ENCODE data around the gene CRISPLD2. TPM values are rescaled to one million over a fixed set of nuclear protein-coding genes. Genes with fewer than 3 reads are reported as not detected.
A peak's percentile ranks its signal among the peaks of the same experiment; 100 is the strongest.

The CRISPLD2 gene
- total RNA-seq, 2 donors from 2014 or later: 0.43 to 1.7 TPM

DNA sequence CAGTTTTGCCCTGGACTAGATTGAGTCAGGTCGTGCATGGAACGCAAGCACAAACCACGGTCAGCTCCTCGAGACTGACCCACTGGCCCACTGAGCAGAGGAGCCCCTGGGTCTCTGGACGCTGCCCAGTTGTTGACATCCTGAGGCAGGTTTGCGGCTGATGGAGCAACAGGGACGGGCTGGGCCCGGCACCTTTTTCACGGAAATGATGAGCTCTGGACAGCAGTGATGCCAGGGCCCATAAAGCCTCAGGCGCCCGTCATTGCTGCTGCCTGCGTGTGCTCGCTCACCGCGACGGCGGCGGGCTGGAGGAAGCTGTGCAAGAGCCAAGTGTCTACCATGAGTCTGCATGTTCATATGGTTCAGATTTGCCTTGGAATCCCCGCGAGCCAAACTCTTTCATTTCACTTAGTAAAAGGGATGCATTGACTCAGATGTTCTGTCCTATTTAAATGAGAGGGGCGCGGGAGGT lies 30.8 kb upstream of the CRISPLD2 start:
- Mint-ChIP-seq H3K27me3 (no peaks in the 10 kb centered on the region), H3K4me3 (no peak overlapping the region), H3K4me1 (ENCODE audit: low read depth in 2 of 2) (no peaks in the 10 kb centered on the region), H3K9me3 (no peaks in the 10 kb centered on the region), H3K36me3 (no peaks in the 10 kb centered on the region), H3K27ac (no peak overlapping the region)
- peak; percentile 40 for DNase-seq (ENCODE audit: low spot score)
- no peak for ATAC-seq

DNA sequence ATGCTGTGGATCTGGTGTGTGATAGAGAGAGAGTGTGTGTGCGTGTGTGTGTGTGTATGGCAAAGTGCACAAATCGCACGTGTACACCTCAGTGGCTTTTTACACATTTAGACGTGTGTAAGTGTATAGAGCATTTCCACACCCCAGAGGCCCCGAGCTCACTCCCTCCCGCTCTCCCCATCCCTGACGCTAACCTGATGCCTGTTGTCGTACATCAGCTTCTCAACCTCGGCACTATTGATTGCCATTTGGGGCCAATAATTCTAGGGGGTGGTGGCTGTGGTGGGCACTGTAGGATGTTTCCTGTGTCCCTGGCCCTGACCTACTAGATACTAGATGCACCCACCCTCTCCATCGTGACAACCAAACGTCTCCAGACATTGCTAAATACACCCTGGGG lies 30.4 kb upstream of the CRISPLD2 start:
- H3K36me3 Mint-ChIP-seq: no peaks in the 10 kb centered on the region
- H3K27me3 Mint-ChIP-seq: no peaks in the 10 kb centered on the region
- no peak overlapping the region for H3K4me3 Mint-ChIP-seq
- no peaks in the 10 kb centered on the region for H3K4me1 Mint-ChIP-seq (ENCODE audit: low read depth in 2 of 2)
- DNase-seq (ENCODE audit: low spot score): peak; percentile 28
- no peaks in the 10 kb centered on the region for H3K9me3 Mint-ChIP-seq
- H3K27ac Mint-ChIP-seq: no peak overlapping the region
- ATAC-seq: peak; percentile 21 to 26

DNA sequence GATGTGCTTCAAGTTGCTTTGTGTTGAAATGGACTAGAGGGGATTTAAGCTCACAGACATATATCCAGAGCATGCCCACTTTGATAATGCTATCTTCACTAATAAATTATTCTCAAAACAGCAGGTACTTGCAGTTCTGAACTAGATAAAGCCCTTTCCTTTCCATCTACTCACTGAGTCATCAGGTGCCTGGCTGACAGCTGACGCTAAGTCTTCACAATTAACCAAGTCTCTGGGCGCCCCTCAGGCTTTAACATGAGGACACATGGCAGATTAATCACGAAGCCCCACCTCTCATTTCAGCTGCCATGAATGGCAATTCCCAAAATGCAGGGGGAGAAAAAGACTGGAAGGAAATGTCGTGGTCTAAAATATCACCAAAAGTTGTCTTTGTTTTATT lies 29.5 kb upstream of the CRISPLD2 start:
- Mint-ChIP-seq H3K4me3 (no peak overlapping the region), H3K27ac (no peak overlapping the region), H3K27me3 (no peaks in the 10 kb centered on the region), H3K36me3 (no peaks in the 10 kb centered on the region), H3K9me3 (no peaks in the 10 kb centered on the region), H3K4me1 (ENCODE audit: low read depth in 2 of 2) (no peaks in the 10 kb centered on the region)
- DNase-seq (ENCODE audit: low spot score) (peak; percentile 1), ATAC-seq (no peak)

DNA sequence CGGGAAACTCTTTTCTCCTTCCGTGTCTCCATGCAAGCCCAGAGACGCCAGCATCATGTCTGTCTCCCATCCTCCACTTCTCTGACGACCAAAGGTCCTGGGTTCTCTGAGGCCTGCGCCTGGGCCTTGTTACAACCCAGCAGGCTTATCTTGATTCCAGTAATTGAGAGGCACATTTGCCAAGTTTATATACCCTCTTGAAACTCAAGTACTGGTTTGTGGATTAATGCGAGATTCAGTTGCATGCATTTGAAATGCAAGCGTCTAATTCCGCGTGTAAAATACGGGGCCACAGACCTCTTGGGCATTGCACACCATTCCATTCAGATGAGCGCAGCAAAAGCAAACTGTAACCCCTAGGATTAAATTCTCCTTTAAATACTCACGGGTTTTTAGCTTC lies 28.7 kb upstream of the CRISPLD2 start:
- no peak overlapping the region for H3K4me3 Mint-ChIP-seq
- H3K36me3 Mint-ChIP-seq: no peaks in the 10 kb centered on the region
- no peaks in the 10 kb centered on the region for H3K9me3 Mint-ChIP-seq
- no peak overlapping the region for H3K27ac Mint-ChIP-seq
- H3K4me1 Mint-ChIP-seq (ENCODE audit: low read depth in 2 of 2): no peaks in the 10 kb centered on the region
- DNase-seq (ENCODE audit: low spot score): peak; percentile 18
- no peaks in the 10 kb centered on the region for H3K27me3 Mint-ChIP-seq
- no peak for ATAC-seq

DNA sequence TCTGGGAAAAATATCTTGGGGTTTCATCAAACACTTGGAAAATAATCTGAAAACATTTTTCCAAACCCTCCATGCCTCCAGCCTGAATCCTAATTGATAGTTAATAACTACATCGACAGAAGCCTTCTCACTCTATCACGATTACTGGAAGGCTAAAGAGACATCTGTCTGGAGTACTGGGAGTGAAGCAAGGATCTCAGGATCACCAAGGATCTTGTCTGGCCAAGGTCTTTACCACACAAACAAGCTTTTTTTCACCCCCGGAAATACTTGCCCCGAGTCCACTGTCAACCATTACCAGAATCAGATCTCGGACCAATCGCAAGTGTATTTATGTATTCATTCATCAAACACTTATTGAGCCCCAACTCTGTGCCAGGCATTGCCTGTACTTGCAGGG lies 28.3 kb upstream of the CRISPLD2 start:
- Mint-ChIP-seq H3K27me3 (no peaks in the 10 kb centered on the region), H3K9me3 (no peaks in the 10 kb centered on the region), H3K4me3 (no peak overlapping the region), H3K4me1 (ENCODE audit: low read depth in 2 of 2) (no peaks in the 10 kb centered on the region), H3K27ac (no peak overlapping the region), H3K36me3 (no peaks in the 10 kb centered on the region)
- DNase-seq (ENCODE audit: low spot score) (no peak), ATAC-seq (no peak)

DNA sequence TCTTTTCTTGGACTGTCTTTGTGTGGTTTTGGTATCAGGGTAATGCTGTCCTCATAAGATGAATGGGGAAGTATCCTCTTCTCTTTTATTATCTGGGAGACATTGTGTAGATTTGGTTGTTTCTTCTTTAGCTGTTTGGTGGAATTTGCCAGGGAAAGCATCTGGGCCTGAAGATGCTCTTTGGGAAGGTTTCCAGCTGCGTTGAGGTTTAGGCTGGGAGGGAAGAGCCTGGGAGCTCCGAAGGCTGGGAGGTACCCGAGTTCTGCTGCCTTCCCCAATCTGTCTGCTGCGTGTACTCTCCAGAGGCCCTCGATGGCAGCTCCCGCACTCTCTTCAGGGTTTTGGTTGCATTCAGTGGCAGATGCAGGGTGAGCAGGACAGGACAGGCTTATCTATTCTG lies 25.6 kb upstream of the CRISPLD2 start:
- Mint-ChIP-seq H3K36me3 (no peaks in the 10 kb centered on the region), H3K4me1 (ENCODE audit: low read depth in 2 of 2) (no peaks in the 10 kb centered on the region), H3K27ac (no peak overlapping the region), H3K9me3 (no peaks in the 10 kb centered on the region), H3K27me3 (no peaks in the 10 kb centered on the region), H3K4me3 (no peak overlapping the region)
- ATAC-seq (no peak), DNase-seq (ENCODE audit: low spot score) (no peak)

DNA sequence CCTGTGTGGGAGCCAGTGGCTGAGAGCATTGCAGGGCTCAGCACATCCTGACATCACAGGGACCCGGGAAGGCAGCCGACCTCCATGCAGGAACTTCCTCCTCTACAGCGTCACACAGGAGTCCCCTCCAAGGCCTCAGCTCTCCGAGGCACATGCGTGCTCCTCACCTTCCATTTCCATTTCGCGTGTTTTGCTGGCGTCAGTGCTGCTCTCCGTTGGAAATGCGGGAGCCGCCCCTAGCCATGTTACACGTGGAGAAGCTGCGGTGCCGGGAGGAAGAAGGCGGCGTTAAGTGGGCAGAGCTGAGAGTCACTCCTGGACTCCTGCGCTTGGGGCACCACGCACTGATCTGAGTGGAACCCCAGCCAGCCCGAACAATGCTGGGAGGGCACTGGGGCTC lies 25.2 kb upstream of the CRISPLD2 start:
- Mint-ChIP-seq H3K4me1 (ENCODE audit: low read depth in 2 of 2) (no peaks in the 10 kb centered on the region), H3K36me3 (no peaks in the 10 kb centered on the region), H3K27ac (no peak overlapping the region), H3K4me3 (no peak overlapping the region), H3K9me3 (no peaks in the 10 kb centered on the region), H3K27me3 (no peaks in the 10 kb centered on the region)
- no peak for ATAC-seq
- DNase-seq (ENCODE audit: low spot score): peak; percentile 49

DNA sequence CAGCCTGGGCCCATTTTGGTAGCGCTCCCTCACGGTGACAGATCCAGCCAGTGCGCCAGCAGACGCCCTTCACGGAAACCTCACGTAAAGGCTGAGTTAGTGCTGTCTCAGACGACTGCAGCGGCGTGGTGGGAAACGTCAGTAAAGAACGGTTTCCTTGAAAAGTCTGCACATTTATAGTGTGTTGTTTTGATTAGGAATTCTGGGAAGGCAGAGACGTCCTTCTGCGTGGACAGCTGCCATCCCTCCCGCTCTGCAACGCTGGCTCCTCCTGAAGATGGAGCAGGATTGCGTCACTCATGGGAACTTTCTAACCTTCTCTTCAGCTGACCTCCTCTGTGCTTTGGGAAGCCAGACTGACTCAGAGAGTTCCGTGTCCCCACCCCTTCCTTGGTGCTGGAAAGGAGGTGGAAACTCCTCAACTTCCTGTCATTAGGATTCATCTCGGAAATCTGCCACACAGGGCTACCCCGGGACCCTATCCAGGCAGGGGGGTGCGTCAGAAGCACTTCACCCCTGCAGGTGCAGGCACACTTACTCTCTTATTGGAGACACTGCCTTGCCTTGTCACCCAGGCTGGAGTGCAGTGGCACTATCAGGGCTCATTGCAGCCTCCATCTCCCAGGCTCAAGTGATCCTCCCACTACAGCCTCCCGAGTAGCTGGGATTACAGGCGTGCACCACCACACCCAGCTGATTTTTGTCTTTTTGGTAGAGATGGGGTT lies 24.3 kb upstream of the CRISPLD2 start:
- Mint-ChIP-seq H3K4me1 (ENCODE audit: low read depth in 2 of 2) (no peaks in the 10 kb centered on the region), H3K27ac (no peak overlapping the region), H3K27me3 (no peaks in the 10 kb centered on the region), H3K4me3 (no peak overlapping the region), H3K9me3 (no peaks in the 10 kb centered on the region), H3K36me3 (no peaks in the 10 kb centered on the region)
- ATAC-seq (no peak), DNase-seq (ENCODE audit: low spot score) (peak; percentile 35)

DNA sequence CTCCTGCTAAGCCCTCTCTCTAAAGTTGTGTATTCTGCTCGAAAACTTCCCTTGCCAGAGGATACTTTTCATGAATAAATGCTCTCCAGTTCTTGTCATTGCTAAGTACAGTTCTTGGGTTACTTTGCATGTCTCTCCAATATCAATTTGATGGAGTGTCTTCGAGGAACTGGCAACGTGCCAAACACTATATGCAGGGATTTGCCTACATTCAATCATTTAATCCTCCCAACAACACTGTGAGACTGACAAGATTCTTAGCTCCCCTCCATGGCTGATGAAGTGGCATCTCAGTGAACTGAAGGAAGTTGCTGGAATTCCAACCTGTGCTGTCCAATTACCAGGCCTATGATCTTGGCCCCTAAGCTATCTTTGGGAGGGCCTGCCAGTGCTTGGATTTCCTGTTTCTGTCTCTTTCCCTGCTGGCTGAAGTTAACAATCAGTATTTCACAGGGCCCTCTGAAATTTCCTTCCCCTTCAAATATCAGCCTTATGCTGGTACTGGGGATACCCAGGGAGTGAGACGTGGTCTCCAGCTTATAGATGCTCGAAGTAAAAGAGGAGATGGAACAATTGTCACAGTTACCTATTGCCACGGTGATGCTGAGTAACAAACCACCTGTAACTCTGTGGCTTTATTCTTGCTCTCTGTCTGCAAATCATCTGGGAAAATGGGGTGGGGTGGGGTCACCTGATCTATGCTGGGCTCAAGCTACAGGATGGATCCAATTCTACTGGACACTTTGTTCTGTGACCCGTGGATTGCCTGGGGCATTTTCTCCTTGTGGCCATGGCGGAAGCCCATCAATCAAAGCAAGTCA lies 19.4 kb upstream of the CRISPLD2 start:
- H3K4me1 Mint-ChIP-seq (ENCODE audit: low read depth in 2 of 2): peaks cover 0 to 3% of the 10 kb centered on the region in 2 donors
- H3K27me3 Mint-ChIP-seq: peaks cover 6% of the 10 kb centered on the region in 2 donors
- no peak for DNase-seq (ENCODE audit: low spot score)
- no peaks in the 10 kb centered on the region for H3K9me3 Mint-ChIP-seq
- no peak overlapping the region for H3K27ac Mint-ChIP-seq
- no peak overlapping the region for H3K4me3 Mint-ChIP-seq
- H3K36me3 Mint-ChIP-seq: no peaks in the 10 kb centered on the region
- ATAC-seq: no peak

DNA sequence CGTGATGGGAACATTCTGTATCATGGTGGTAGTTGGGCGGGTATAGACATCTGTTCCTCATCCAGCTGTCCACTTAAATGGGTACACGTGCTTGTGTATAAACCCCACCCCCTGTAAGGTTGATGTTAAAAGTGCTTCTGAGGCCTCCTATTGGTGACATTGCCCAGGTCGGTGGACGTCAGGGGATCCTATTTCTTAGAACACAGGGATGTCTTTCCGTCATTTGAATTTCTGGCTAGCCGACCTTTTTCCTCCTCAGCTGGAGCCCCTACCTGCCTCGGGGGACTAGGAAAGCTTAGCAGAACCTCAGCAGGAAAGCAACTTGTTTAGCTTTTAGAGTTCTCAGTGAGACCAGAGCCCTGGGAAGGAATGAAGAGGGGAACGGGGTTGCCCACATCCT lies 16.6 kb upstream of the CRISPLD2 start:
- Mint-ChIP-seq H3K4me1 (ENCODE audit: low read depth in 2 of 2) (peaks cover 0 to 20% of the 10 kb centered on the region in 2 donors), H3K9me3 (no peaks in the 10 kb centered on the region)
- no peak for ATAC-seq

DNA sequence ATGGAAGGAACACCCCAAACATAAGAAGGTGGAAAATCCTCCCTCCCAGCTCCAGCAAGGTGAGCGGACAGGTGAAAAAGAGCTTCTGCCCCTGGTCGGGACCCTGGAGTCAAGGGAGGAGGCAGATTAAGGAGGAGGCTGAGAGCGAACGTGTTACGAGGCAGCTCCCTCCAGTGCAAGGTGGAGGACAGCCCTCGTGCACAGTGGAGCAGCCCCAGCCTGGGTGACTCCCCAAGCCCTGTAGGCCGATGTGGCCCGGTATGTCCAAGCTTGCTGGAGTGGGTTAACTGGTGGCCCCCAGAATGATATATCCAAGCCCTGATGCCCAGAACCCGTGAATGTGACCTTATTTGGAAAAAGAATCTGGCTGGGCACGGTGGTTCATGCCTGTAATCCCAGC lies 15.5 kb upstream of the CRISPLD2 start:
- peaks cover 6 to 10% of the 10 kb centered on the region in 2 donors for H3K27me3 Mint-ChIP-seq
- H3K27ac Mint-ChIP-seq: no peak overlapping the region
- ATAC-seq (no peak), DNase-seq (ENCODE audit: low spot score) (no peak)
- peaks cover 0 to 20% of the 10 kb centered on the region in 2 donors for H3K4me1 Mint-ChIP-seq (ENCODE audit: low read depth in 2 of 2)
- no peaks in the 10 kb centered on the region for H3K9me3 Mint-ChIP-seq
- no peaks in the 10 kb centered on the region for H3K36me3 Mint-ChIP-seq
- no peak overlapping the region for H3K4me3 Mint-ChIP-seq

More for the DNA sequence above, 16.6 kb upstream of the CRISPLD2 start:
- H3K27me3 Mint-ChIP-seq: peaks cover 6% of the 10 kb centered on the region in 2 donors
- DNase-seq (ENCODE audit: low spot score): no peak
- H3K27ac Mint-ChIP-seq: no peak overlapping the region
- no peaks in the 10 kb centered on the region for H3K36me3 Mint-ChIP-seq
- no peak overlapping the region for H3K4me3 Mint-ChIP-seq

DNA sequence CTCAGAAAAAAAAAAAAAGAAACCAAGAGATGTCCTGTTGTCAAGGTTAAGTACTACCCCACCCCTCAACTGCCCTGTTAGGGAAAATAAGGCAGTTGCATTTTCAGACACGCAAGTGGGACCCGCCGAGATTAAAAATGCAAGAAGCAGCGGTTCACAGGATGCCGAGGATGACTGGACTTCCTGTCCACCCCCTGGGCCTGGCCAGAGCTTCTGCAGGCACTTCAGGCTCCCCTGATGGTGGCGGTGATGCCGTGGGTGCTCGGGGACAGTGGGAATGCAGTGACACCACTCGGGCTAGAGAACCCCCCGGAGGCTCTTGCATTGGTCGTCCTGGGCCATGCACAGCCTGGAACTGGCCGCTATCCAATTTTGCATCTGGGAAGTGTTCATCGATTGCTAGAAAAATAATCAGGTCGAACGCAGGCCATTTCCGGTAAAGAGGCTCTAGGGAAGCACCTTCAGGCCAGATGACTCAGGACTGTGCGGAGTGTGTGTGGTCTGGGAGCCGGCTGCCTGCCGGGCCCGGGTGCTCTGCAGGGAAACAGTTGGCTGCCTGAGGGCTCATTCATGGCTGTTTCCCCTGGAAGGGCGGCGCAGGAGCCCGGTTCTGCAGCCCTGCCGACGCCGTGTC lies 13.4 kb upstream of the CRISPLD2 start:
- no peaks in the 10 kb centered on the region for H3K36me3 Mint-ChIP-seq
- peaks cover 6 to 25% of the 10 kb centered on the region in 2 donors for H3K4me1 Mint-ChIP-seq (ENCODE audit: low read depth in 2 of 2)
- peak overlapping the region in 1 of 2 donors; percentile 58 for H3K27ac Mint-ChIP-seq
- ATAC-seq (peak; percentile 5 to 80), DNase-seq (ENCODE audit: low spot score) (peak; percentile 72)
- no peaks in the 10 kb centered on the region for H3K9me3 Mint-ChIP-seq
- no peak overlapping the region for H3K4me3 Mint-ChIP-seq
- H3K27me3 Mint-ChIP-seq: peaks cover 0 to 6% of the 10 kb centered on the region in 2 donors

DNA sequence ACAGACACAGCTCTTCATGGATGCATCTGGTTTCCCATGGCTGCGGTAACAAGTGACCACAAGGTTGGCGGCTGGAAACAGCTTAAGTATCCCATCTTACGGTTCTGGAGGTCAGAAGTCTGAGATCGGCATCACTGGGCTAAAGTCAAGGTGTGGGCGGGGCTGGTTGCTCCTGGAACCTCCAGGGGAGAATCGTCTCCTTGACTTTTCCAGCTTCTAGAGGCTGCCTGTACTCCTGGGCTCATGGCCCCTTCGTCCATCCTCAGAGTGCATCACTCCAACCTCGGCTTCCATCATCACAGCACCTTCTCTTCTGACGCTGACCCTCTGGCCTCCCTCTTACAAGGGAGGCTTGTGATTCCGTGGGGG lies 12.9 kb upstream of the CRISPLD2 start:
- DNase-seq (ENCODE audit: low spot score): no peak
- peaks cover 0 to 6% of the 10 kb centered on the region in 2 donors for H3K27me3 Mint-ChIP-seq
- H3K4me3 Mint-ChIP-seq: no peak overlapping the region
- no peak for ATAC-seq
- peaks cover 6 to 25% of the 10 kb centered on the region in 2 donors for H3K4me1 Mint-ChIP-seq (ENCODE audit: low read depth in 2 of 2)
- peak overlapping the region in 1 of 2 donors; percentile 58 for H3K27ac Mint-ChIP-seq
- no peaks in the 10 kb centered on the region for H3K9me3 Mint-ChIP-seq
- H3K36me3 Mint-ChIP-seq: no peaks in the 10 kb centered on the region

DNA sequence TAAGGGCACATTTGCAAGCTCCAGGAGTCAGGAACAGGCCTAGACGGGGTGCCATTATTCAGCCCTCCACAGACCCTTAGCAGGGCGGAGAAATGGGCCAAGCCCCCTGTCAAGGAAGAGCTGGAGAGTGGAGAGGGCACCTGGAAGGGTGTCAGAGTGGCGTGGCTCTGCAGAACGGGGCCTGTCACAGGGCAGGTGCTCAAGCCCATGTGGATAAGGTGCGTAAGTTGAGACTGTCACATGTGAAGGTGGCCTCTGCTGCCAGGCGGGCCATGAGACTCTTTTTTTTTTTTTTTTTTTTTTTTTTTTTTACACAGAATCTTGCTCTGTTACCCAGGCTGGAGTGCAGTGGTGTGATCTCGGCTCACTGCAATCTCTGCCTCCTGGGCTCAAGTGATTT lies 12.0 kb upstream of the CRISPLD2 start:
- Mint-ChIP-seq H3K36me3 (no peaks in the 10 kb centered on the region), H3K27ac (no peak overlapping the region), H3K9me3 (no peaks in the 10 kb centered on the region), H3K4me3 (no peak overlapping the region), H3K4me1 (ENCODE audit: low read depth in 2 of 2) (peaks cover 6 to 25% of the 10 kb centered on the region in 2 donors), H3K27me3 (peaks cover under 1 to 6% of the 10 kb centered on the region in 2 donors)
- ATAC-seq (no peak), DNase-seq (ENCODE audit: low spot score) (no peak)

All from natural killer cell treated with Interleukin-12 subunit alpha and Interleukin-12 subunit beta and Interleukin-15 and Interleukin-18, amount 100 ng/mL, for 72 hours (primary cell).